NCI-H2107 (cell line): Measurements from ENCODE around the gene ITGA7.
A peak's percentile ranks its signal among the peaks of the same experiment; 100 is the strongest.

Experiments used
- DNase-seq: peaks from one replicate; lab custom pipeline; 2025; lab: John Stamatoyannopoulos, UW

The ITGA7 gene

GRCh38 chr12:55707841-55708694, at the start of gene ITGA7:
TSS of gene ITGA7 (minus strand) at chr12:55707904. CDS start at chr12:55707682, 222 bp downstream.
- DNase-seq = no peak

GRCh38 chr12:55755246-55755645, 47.5 kb upstream of the ITGA7 start:
- no peak for DNase-seq

GRCh38 chr12:55748230-55748993, 40.7 kb upstream of the ITGA7 start:
- no peak for DNase-seq

GRCh38 chr12:55746913-55747231, 39.2 kb upstream of the ITGA7 start:
- no peak for DNase-seq

- no peak for DNase-seq
These were observed 38.6 kb upstream of the ITGA7 start for GRCh38 chr12:55746174-55746912.

GRCh38 chr12:55745361-55746173, 37.9 kb upstream of the ITGA7 start:
- peak; percentile 79 for DNase-seq

GRCh38 chr12:55744340-55745030, 36.8 kb upstream of the ITGA7 start:
- DNase-seq = no peak

- DNase-seq = no peak
These were observed 36.0 kb upstream of the ITGA7 start for GRCh38 chr12:55743406-55744339.

- DNase-seq = peak; percentile 78
These were observed 35.2 kb upstream of the ITGA7 start, which contains the start of gene GDF11 for GRCh38 chr12:55742719-55743405. TSS of gene GDF11 (plus strand) at chr12:55743122. CDS start at chr12:55743317, 195 bp downstream.

- no peak for DNase-seq
These were observed 34.4 kb upstream of the ITGA7 start for GRCh38 chr12:55741931-55742680.

GRCh38 chr12:55739025-55739378, 31.3 kb upstream of the ITGA7 start:
- no peak for DNase-seq

- peak; percentile 85 for DNase-seq
These were observed 30.7 kb upstream of the ITGA7 start for GRCh38 chr12:55738123-55739024.

GRCh38 chr12:55737581-55738122, 29.9 kb upstream of the ITGA7 start:
- DNase-seq = no peak

- peak; percentile 56 for DNase-seq
These were observed 29.3 kb upstream of the ITGA7 start for GRCh38 chr12:55736780-55737580.

GRCh38 chr12:55736076-55736475, 28.4 kb upstream of the ITGA7 start:
- DNase-seq = no peak

GRCh38 chr12:55734595-55734994, 26.9 kb upstream of the ITGA7 start:
- DNase-seq = no peak
